IMR-90 (cell line): Measurements from ENCODE around the gene TBCE. TPM values are rescaled to one million over a fixed set of nuclear protein-coding genes. Genes with fewer than 3 reads are reported as not detected.

Experiments used
- ATAC-seq: fragments of 200-7000 bp; cut with Tn5 transposase; 2 replicates; pipeline ENCODE4 v1.9.1; 2020; ENCODE audit warnings: low read depth, mild to moderate bottlenecking, moderate library complexity
- BruUV-seq: library from RNA; stranded (reverse); fragments of 400-500 nt; replicated peaks from 2 replicates; lab custom pipeline; 2021; lab: Mats Ljungman, UMichigan
- CTCF ChIA-PET: fragments of 300-600 bp; formaldehyde crosslinking; extraction: SDS; loops from one replicate; lab custom pipeline; 2021; ENCODE audit warnings: antibody characterized with exemption; lab: Yijun Ruan, JAX
- POLR2A ChIA-PET: fragments of 300-600 bp; sonication (Branson Sonifier 250); formaldehyde crosslinking; loops from one replicate; lab custom pipeline; 2022; ENCODE audit warnings: antibody characterized with exemption; ENCODE audit not compliant: unreplicated experiment; lab: Charles Lee
- DNase-seq: peaks from one replicate; pipeline ENCODE4 v3.0.0; 2013
- H2AFZ ChIP-seq: replicated peaks from 2 replicates; pipeline ENCODE3; 2013; ENCODE audit warnings: low read length, mild to moderate bottlenecking; ENCODE audit not compliant: poor library complexity
- H2AK5ac ChIP-seq: 2 replicates; pipeline ENCODE4 v1.6.1; 2013; ENCODE audit warnings: low read depth, low read length, inconsistent platforms
- H2AK9ac ChIP-seq: replicated peaks from 2 replicates; pipeline ENCODE3; 2013; ENCODE audit warnings: mild to moderate bottlenecking, low read depth, low read length, moderate library complexity; ENCODE audit not compliant: poor library complexity
- H2BK120ac ChIP-seq: 2 replicates; pipeline ENCODE4 v1.6.1; 2013; ENCODE audit warnings: low read depth, low read length, inconsistent platforms
- H2BK15ac ChIP-seq: 3 replicates; pipeline ENCODE4 v1.6.1; 2013; ENCODE audit warnings: low read depth, low read length, inconsistent platforms
- H2BK20ac ChIP-seq: 2 replicates; pipeline ENCODE4 v1.6.1; 2013; ENCODE audit warnings: low read depth, mild to moderate bottlenecking, inconsistent platforms, low read length, moderate library complexity
- H2BK5ac ChIP-seq: 2 replicates; pipeline ENCODE4 v1.6.1; 2013; ENCODE audit warnings: mild to moderate bottlenecking, low read depth, low read length, inconsistent platforms; ENCODE audit not compliant: poor library complexity, severe bottlenecking
- H3K14ac ChIP-seq: replicated peaks from 2 replicates; pipeline ENCODE4 v1.6.1; 2013; ENCODE audit warnings: low read depth, low read length, inconsistent platforms
- H3K18ac ChIP-seq: 2 replicates; pipeline ENCODE4 v1.6.1; 2013; ENCODE audit warnings: low read depth, low read length, control low read depth
- H3K23ac ChIP-seq: 2 replicates; pipeline ENCODE4 v1.6.1; 2013; ENCODE audit warnings: low read depth, low read length, inconsistent platforms
- H3K27ac ChIP-seq: 2 replicates; pipeline ENCODE4 v1.5.1; 2013; ENCODE audit warnings: mild to moderate bottlenecking, control low read depth, low read length; ENCODE audit not compliant: insufficient read depth
- H3K27me3 ChIP-seq: 2 replicates; pipeline ENCODE4 v1.6.1; 2013; ENCODE audit warnings: low read length; ENCODE audit not compliant: control insufficient read depth, insufficient read depth
- H3K36me3 ChIP-seq: 2 replicates; pipeline ENCODE4 v1.6.1; 2013; ENCODE audit warnings: low read length, mixed read lengths; ENCODE audit not compliant: control insufficient read depth, insufficient read depth
- H3K4ac ChIP-seq: 2 replicates; pipeline ENCODE4 v1.6.1; 2013; ENCODE audit warnings: low read depth, low read length, inconsistent platforms
- H3K4me1 ChIP-seq: 2 replicates; pipeline ENCODE4 v1.6.1; 2013; ENCODE audit warnings: low read length, mixed read lengths; ENCODE audit not compliant: control insufficient read depth, insufficient read depth
- H3K4me2 ChIP-seq: 2 replicates; pipeline ENCODE4 v1.6.1; 2013; ENCODE audit warnings: low read depth, mild to moderate bottlenecking, control low read depth, low read length, moderate library complexity
- H3K4me3 ChIP-seq: 2 replicates; pipeline ENCODE4 v1.5.1; 2013; ENCODE audit warnings: low read depth, mild to moderate bottlenecking, control low read depth, low read length, moderate library complexity; ENCODE audit not compliant: insufficient read depth
- H3K56ac ChIP-seq: 2 replicates; pipeline ENCODE4 v1.6.1; 2013; ENCODE audit warnings: low read length, inconsistent platforms; ENCODE audit not compliant: insufficient read depth; ENCODE audit errors: extremely low read depth
- H3K79me1 ChIP-seq, 2 experiments: 2 replicates each; pipeline ENCODE4 v1.6.1; 2013; ENCODE audit warnings: low read length in 2 of 2, inconsistent platforms in 1 of 2, low read depth in 1 of 2
- H3K9ac ChIP-seq: 2 replicates; pipeline ENCODE4 v1.6.1; 2013; ENCODE audit warnings: low read depth, low read length, control low read depth
- H3K9me1 ChIP-seq: 2 replicates; pipeline ENCODE4 v1.6.1; 2013; ENCODE audit warnings: low read length, inconsistent platforms; ENCODE audit not compliant: insufficient read depth
- H3K9me3 ChIP-seq: 2 replicates; pipeline ENCODE4 v1.6.1; 2013; ENCODE audit warnings: low read length; ENCODE audit not compliant: control insufficient read depth, insufficient read depth
- H4K20me1 ChIP-seq: 2 replicates; pipeline ENCODE4 v1.6.1; 2013; ENCODE audit warnings: low read length, inconsistent platforms; ENCODE audit not compliant: insufficient read depth
- H4K5ac ChIP-seq: 2 replicates; pipeline ENCODE4 v1.6.1; 2013; ENCODE audit warnings: mild to moderate bottlenecking, low read depth, low read length, control low read depth
- H4K8ac ChIP-seq, 2 experiments: 2 replicates each; pipeline ENCODE4 v1.6.1; 2013; ENCODE audit warnings: low read depth in 2 of 2, low read length in 2 of 2, control low read depth in 1 of 2, inconsistent platforms in 1 of 2
- H4K91ac ChIP-seq: 2 replicates; pipeline ENCODE4 v1.6.1; 2013; ENCODE audit warnings: low read depth, low read length, inconsistent platforms; ENCODE audit not compliant: insufficient read depth
- BHLHE40 ChIP-seq: fragments of 150-350 bp; IDR thresholded peaks from 2 replicates; pipeline ENCODE4 v1.6.1; 2016; ENCODE audit warnings: mild to moderate bottlenecking, low read depth, low read length
- CEBPB ChIP-seq: IDR thresholded peaks from 2 replicates; pipeline ENCODE4 v1.6.1; 2012; ENCODE audit warnings: low read depth, low read length, improper control_type of control experiment
- CHD1 ChIP-seq: IDR thresholded peaks from 2 replicates; pipeline ENCODE4 v1.6.1; 2012; ENCODE audit warnings: low read depth, low read length, improper control_type of control experiment
- CTCF ChIP-seq: conservative IDR thresholded peaks from 2 replicates; pipeline ENCODE4 v1.5.1; 2012; ENCODE audit warnings: mild to moderate bottlenecking, low read depth, low read length, improper control_type of control experiment
- FOS ChIP-seq: fragments of 150-350 bp; IDR thresholded peaks from 2 replicates; pipeline ENCODE4 v1.6.1; 2016; ENCODE audit warnings: low read depth, low read length
- MAFK ChIP-seq: IDR thresholded peaks from 2 replicates; pipeline ENCODE4 v1.6.1; 2012; ENCODE audit warnings: low read depth, low read length, improper control_type of control experiment
- MAZ ChIP-seq: IDR thresholded peaks from 2 replicates; pipeline ENCODE4 v1.6.1; 2012; ENCODE audit warnings: low read depth, mild to moderate bottlenecking, low read length, improper control_type of control experiment, moderate library complexity, borderline replicate concordance
- MXI1 ChIP-seq: IDR thresholded peaks from 2 replicates; pipeline ENCODE4 v1.6.1; 2012; ENCODE audit warnings: low read depth, mild to moderate bottlenecking, low read length, moderate library complexity, borderline replicate concordance
- NFE2L2 ChIP-seq: fragments of 150-350 bp; IDR thresholded peaks from 2 replicates; pipeline ENCODE4 v1.6.1; 2016; ENCODE audit warnings: low read depth, mild to moderate bottlenecking, low read length
- POLR2A ChIP-seq: IDR thresholded peaks from 2 replicates; pipeline ENCODE4 v1.6.1; 2012; ENCODE audit warnings: mild to moderate bottlenecking, low read depth, low read length
- RAD21 ChIP-seq: IDR thresholded peaks from 2 replicates; pipeline ENCODE4 v1.6.1; 2012; ENCODE audit warnings: low read length, improper control_type of control experiment
- RFX5 ChIP-seq: IDR thresholded peaks from 2 replicates; pipeline ENCODE4 v1.8.0; 2012; ENCODE audit warnings: low read depth, mild to moderate bottlenecking, low read length, moderate library complexity
- SMC3 ChIP-seq: fragments of 150-350 bp; IDR thresholded peaks from 2 replicates; pipeline ENCODE4 v1.6.1; 2016; ENCODE audit warnings: low read depth, mild to moderate bottlenecking, antibody characterized with exemption, low read length, moderate library complexity
- WGBS, 2 experiments: methylation state at CpG; one replicate each; pipeline versions ENCODE4 v1.1.5 to v1.1.7; 2013; ENCODE audit warnings: missing lambda C conversion rate in 2 of 2; ENCODE audit not compliant: insufficient read length in 1 of 2; ENCODE audit errors: extremely low coverage in 2 of 2; 5-methylcytosine and 5-hydroxymethylcytosine counted together
- dilution Hi-C: fragments of 300-500 bp; cut with HindIII; formaldehyde crosslinking; loops from one replicate; pipeline ENCODE4 v1.14.3; 2018; ENCODE audit warnings: low sequenced_read_pairs; ENCODE audit not compliant: unreplicated experiment
- in situ Hi-C: fragments of 300-500 bp; cut with MboI; formaldehyde crosslinking; loops from 3 replicates; pipeline ENCODE4 v1.14.3; 2019; ENCODE audit warnings: low sequenced_read_pairs, inconsistent platforms, mixed read lengths
- intact Hi-C: fragments of 100-400 bp; cut with micrococcal nuclease; formaldehyde crosslinking; loops from 2 replicates; pipeline ENCODE4 v1.10.0; 2022
- polyA plus RNA-seq, 3 experiments: library from polyadenylated mRNA; depleted of rRNA; stranded (reverse); fragments of >200 nt; gene quantifications; 2 replicates each; pipeline ENCODE4 v1.2.3, GENCODE V29; 2012; ENCODE audit warnings: low replicate concordance in 1 of 3
- total RNA-seq: library from RNA; depleted of rRNA; stranded (reverse); fragments of >200 nt; gene quantifications from 2 replicates; pipeline ENCODE4 v1.2.3, GENCODE V29; 2012
- TF ChIP-seq, protein P1 (sequence below): fragments of 150-350 bp; IDR thresholded peaks from 2 replicates; pipeline ENCODE4 v1.6.1; 2017; ENCODE audit warnings: mild to moderate bottlenecking, antibody characterized with exemption, low read length, low read depth

TBCE gene
- total and polyA plus RNA-seq, 2 of the 4 experiments (the other 2 are of a cell fraction), result 25.3 to 26.7 TPM

- no peak overlapping the region for H2BK120ac ChIP-seq
- POLR2A ChIA-PET, result no interaction called here
- H3K79me1 ChIP-seq, result peaks cover 0 to 56% of the 10 kb centered on the region in 2 experiments; a peak in 2 of 4 replicates
- in situ Hi-C loops, result no loop called here
- H3K9ac ChIP-seq, result no peak overlapping the region
- H3K27me3 ChIP-seq, result no peaks in the 10 kb centered on the region
- H2BK20ac ChIP-seq, result no peak overlapping the region
- H3K27ac ChIP-seq, result no peak overlapping the region
- H3K4me3 ChIP-seq, result no peak overlapping the region
- dilution Hi-C loops, result no loop called here
- H4K5ac ChIP-seq, result no peak overlapping the region
- H3K4me2 ChIP-seq, result no peak overlapping the region
- TF ChIP-seq BHLHE40 (no peak), MXI1 (no peak), RAD21 (no peak), MAZ (no peak), CHD1 (no peak), CTCF (no peak), NFE2L2 (no peak), CEBPB (no peak), FOS (no peak), MAFK (no peak), SMC3 (no peak), RFX5 (no peak), POLR2A (no peak)
- TF ChIP-seq, protein P1, sequence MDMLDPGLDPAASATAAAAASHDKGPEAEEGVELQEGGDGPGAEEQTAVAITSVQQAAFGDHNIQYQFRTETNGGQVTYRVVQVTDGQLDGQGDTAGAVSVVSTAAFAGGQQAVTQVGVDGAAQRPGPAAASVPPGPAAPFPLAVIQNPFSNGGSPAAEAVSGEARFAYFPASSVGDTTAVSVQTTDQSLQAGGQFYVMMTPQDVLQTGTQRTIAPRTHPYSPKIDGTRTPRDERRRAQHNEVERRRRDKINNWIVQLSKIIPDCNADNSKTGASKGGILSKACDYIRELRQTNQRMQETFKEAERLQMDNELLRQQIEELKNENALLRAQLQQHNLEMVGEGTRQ, result no peak
- H2AFZ ChIP-seq, result no peak overlapping the region
- peaks cover 8% of the 10 kb centered on the region for H3K9me1 ChIP-seq
- no TSS peak for BruUV-seq
- peaks cover 92% of the 10 kb centered on the region for H4K20me1 ChIP-seq
- no peak overlapping the region for H4K8ac ChIP-seq
- H3K36me3 ChIP-seq, result peaks cover 8% of the 10 kb centered on the region
- no peak overlapping the region for H2AK9ac ChIP-seq
- H3K56ac ChIP-seq, result no peak overlapping the region
- H2BK5ac ChIP-seq, result no peak overlapping the region
- H3K4ac ChIP-seq, result no peak overlapping the region
- ATAC-seq (no peak), DNase-seq (no peak)
- 88% methylated on average over 6 of the region's 6 CpGs; no CpG with 5 or more reads in 1 of the 2 experiments for whole genome bisulfite sequencing, 2 experiments
- no peaks in the 10 kb centered on the region for H3K9me3 ChIP-seq
- CTCF ChIA-PET, result no interaction called here
- H2BK15ac ChIP-seq, result no peak overlapping the region
- no peak overlapping the region for H3K14ac ChIP-seq
- H3K18ac ChIP-seq, result no peak overlapping the region
- intact Hi-C loops, result no loop called here
- no peak overlapping the region for H2AK5ac ChIP-seq
- H4K91ac ChIP-seq, result no peak overlapping the region
- H3K4me1 ChIP-seq, result no peaks in the 10 kb centered on the region
- H3K23ac ChIP-seq, result peak overlapping the region; percentile 29; the same call in 1 of the 2 replicates
These were observed 46.6 kb upstream of the TBCE start for GRCh38 chr1:235320521-235321179.
